Measurements from ENCODE around the gene NCOA7.
"Not testable (repeated sequence)": the region's sequence is repeated elsewhere in the genome, so short reads cannot be mapped to it uniquely, and the experiment has no call there.

NCOA7 gene

DNA sequence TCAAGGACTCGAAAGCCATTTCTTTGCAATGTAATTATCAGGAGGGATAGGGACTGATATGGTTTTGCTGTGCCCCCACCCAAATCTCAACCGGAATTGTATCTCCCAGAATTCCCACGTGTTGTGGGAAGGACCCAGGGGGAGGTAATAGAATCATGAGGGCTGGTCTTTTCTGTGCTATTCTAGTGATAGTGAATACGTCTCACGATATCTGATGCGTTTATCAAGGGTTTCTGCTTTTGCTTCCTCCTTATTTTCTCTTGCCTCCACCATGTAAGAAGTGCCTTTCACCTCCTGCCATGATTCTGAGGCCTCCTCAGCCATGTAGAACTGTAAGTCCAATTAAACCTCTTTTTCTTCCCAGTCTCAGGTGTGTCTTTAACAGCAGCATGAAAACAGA lies 160.0 kb downstream of the NCOA7 start:
- DNase-seq: not testable (repeated sequence)

DNA sequence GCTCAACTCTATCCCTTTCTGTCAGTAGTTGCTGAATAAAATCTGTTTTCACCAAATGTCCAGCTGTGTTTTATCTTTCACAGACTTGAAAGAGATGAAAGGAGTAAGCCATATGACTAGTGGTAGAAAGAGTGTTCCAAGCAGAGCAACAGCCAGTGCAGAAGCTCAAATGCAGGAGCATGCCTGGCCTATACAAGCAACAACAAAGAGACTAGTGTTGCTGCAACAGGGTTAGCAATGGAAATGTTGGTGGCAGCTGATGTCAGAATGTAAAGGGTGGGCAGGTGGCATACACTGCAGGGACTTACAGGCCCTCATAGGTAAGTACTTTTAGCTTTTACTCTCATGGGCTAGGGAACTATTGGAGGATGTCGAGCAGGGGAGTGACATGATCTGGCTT lies 160.6 kb downstream of the NCOA7 start:
- no peak for DNase-seq

DNA sequence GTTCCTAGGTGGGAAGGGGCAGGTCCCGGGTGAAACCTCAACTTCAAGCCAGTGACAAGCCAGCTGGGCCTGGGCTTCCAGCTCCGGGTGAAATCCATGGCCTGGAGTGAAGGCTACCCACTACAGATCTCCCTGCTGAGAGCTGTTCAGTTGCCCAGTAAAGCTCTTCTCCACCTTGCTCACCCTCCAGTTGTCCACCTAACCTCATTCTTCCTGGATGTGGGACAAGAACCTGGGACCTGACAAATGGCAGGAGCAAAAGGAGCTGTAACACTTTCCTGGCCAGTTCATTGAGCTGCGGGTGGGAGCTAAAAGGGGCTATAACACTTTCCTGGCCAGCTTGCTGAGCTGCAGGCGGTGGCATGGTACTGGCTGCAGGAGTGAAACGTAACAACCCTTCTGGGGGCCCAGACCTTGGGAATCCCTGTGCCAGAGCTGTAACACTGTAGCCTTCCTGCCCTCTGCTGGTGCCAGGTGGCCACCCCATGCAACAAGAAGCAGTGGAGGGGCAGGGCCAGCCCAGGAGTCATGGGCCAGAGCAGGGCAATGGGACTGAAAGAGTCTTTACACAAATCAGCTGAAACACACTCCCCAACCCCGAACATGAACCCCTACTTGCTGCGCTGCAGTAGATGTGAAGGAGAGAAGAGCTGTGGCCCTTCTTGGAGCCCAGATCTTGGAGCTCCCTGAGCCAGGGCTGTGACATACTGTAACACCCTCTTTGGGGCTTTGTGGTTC lies 162.2 kb downstream of the NCOA7 start:
- no peak for DNase-seq

DNA sequence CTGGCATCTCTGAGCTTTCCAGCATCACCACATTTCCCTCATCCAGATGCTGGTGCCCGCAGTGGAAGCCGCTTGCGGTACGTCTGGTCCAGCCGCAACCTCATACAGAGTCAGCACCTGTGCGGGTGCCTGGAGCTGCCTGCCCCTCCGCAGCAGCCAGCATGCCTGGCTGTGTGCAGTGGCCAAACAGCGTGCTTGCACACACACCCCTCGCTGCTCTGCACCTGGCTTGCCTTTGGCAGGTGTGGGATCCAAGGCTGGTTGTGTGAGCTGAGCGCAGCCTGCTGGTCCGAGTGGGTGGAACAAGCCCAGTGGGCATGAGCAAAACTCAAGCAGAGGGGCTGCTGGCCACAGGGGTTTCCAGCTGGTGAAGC lies 162.7 kb downstream of the NCOA7 start:
- no peak for DNase-seq

DNA sequence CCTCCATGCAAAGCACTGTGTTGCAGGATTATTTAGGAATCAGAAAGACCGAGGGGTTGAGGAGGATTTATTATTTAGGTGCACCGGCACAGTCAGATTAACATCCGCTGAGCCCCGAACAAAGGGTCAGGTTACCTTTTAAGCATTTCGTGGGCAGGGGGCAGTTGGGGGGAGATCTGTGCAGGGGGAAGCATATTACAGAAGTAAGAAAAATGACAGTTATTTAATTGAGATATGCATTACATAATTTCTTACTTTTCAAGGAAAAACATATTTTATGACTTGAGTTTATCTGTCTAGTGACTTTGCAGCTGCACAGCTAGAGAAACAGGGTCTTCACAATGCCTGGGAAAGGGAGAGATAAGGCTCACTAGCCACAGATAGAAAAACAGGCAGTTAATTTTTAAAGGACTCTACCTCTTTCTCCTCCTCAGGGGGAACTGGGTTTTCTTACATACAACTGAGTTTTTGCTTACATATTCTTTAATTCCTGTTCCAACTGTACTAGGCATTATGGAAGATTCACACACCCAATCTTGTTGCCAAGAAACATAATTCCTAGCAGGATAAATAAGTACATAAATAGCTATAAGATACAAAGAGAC lies 164.1 kb downstream of the NCOA7 start:
- DNase-seq: no peak

DNA sequence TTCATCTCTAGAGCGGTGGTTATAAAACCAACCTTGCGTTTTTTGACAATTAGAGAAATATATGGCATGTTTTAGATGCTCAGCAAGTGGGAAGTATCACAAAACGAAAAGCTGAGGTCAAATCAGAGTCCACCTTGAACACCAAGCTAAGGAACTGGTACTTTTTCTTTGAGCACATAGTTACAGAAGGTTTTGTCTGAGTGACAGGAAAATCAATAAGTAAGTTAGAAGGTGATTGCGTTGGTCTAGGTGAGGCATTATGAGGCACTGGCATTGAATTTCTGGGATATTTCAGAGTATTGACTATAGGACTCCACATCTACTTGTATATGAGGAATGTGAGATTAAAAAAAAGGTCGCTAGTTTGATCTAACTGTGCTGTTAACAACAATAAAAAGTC lies 165.2 kb downstream of the NCOA7 start:
- DNase-seq: no peak

DNA sequence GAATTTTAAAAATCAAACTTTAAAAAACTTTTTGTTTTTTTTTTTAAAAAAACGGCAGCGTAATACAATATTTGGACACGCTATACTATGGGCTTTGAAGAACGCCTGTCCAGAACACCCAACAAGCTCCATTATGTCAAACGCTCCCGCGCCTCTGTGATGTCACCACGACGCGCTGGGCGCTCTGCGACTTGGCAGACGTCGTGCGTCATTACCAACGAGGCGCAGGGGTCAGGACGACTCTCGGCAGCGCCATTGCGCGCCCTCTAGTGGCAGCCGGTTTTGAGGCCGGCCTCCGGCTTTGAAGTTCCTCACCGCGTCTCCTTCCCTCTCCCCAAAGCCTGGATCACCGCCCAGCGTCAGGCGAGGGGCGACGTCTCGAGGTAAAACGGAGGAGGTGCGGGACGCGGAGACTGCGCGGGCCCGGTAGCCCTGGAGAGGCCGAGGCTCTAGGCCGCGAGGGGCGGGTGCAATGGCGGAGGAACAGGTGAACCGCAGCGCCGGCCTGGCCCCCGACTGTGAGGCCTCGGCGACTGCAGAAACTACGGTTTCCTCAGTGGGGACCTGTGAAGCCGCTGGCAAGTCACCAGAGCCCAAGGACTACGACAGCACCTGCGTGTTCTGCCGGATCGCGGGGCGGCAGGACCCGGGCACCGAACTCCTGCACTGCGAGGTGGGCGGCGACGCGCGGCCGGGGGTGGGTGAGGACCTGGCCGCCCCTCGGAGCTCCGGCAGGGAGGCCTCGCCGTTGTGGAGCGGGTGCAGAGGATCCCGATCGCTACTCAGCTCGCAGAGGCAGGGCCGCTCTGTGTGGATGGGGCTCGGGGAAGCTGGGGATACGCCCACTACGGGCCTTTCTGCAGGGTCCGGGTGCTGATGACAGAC lies 166.0 kb downstream of the NCOA7 start, which contains the start of gene HINT3:
Gene HINT3 (plus strand): TSS at position 265 of the 885 bp plus-strand sequence. CDS start 208 bp downstream, at position 473.
- DNase-seq: peak; percentile 65 to 96 (median 90)

DNA sequence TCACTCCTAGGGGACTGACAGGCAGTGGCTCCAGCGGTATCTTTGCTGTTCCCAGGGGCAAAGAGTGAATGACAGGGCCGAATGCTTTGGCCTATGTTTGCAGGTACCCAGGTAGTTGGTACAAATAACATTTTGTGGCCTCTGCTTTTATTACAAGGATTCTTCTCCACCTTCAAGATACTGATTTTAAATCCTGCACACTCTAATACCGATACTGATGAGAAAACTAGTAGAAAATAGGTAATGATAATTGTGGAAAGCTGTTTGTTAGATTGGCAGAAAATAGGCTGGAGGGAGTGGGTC lies 166.6 kb downstream of the NCOA7 start:
- no peak for DNase-seq

DNA sequence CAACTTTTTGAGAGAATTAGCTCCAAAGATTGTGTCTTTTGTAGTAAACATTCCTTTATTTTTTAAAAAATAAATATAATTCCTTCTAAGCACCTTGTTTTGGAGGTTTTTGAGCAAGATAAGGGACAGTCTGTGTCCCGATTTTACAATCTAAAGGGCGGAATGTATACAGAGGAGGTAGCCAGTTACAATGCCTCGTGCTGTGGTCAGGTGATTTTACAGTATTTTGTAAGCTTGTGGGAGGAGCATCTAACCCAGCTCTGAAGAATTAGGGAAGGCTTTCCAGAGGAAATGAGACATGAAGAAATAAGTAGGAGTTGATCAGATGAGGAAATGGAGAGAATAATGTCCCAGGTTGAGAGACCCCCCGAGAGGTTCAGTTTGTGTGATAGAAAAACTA lies 167.1 kb downstream of the NCOA7 start:
- peak in 4 of 14 donors; percentile 13 to 61 (median 25) for DNase-seq

DNA sequence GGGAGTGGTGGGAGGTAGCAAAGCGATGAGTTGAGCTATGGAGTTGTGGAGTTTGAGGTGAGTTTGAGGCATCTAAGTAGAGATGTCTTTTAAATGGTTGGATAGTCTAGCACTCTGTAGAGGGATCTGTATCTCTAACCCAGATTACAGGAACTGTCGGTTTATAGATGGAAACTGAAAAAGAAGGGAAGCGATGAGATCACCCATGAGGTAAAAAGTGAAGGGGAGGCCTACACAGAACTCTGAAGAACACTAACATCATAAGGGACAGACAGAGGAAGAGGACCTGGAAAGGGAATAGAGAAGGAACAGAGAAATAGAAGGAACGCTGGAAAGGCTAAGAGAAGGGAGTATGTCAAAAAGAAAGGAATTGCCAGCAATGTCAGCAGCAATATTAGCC lies 168.3 kb downstream of the NCOA7 start:
- DNase-seq: no peak

DNA sequence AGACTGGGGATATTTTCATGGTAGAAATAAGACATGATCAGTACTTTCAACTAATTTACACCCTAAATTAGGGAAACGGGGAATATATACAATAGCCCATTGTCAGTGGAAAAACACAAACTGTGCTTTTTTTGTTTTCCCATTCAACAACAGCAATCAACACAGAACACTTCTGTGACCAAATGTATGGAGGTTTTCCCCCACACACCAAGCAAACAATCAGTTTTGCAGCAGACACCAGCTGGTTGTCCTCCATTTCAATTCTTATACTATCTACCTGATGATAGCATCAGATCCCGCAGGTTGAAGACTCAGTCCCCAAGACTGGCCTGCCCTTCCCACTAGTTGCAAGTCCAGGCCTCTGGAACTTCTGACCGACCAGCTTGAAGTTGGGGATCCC lies 170.4 kb downstream of the NCOA7 start:
- DNase-seq: peak in 2 of 14 donors; percentile 21 to 39

DNA sequence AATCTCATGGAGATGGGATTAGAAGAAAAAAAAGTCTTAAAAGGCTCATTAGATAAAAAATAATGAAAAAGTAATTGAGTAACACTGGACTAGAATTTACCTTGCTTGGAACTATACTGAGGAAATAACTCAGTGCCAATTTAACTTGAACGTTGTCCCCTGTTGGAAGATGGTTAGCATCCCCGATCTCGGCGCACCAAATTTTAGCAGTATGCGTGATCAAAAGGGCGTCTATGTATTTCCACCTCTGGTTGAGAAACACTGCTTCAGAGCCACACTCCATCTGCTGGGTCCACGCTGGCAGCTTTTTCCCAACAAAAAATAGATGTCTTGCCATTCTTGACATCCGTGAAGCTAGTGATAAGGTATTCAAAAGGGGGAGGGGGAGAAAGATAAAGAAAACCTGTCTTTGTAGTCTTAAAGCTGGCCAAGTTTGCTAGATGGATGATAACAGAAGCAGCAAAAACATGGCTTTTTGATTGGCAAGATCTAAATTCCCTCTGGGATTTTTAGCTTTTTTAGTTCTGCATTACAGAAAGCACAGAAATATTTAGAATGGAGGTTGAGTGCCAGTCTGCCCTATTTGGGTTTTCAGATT lies 172.2 kb downstream of the NCOA7 start:
- DNase-seq: no peak

DNA sequence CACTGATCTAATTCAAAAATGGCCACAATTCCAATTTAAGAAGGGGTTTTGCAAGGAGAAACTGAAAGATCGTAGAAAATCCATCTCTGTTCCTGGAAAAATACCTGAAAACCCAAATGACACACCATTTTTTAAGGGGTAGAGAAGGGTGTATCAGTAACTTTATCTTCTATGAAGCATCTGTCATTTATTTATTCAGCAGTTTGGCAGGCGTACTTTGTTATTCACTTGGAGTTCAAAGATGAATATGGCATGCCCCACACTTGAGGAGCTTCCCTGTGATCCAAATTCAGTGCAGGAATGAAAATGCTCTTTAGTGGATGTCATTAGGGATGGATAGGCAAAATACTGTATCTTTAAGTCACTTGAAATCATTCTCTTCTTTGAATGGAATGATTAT lies 173.1 kb downstream of the NCOA7 start:
- DNase-seq: no peak

DNA sequence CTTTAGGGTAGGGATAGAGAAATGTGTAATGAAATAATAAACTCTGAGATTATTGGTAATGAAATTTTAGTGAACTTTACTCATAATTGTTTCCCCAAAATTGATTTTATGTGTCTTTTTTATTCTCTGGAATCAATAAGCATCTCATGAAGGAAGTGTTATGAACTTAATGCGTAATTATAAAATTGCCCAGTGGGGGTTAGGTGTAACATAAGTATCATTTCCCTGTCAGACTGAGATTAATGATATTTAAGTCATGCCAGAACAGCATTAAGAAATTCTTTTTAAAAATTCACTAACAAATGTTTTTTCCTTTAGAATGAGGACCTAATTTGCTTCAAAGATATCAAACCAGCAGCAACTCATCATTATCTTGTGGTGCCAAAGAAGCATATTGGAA lies 175.8 kb downstream of the NCOA7 start:
- no peak for DNase-seq

DNA sequence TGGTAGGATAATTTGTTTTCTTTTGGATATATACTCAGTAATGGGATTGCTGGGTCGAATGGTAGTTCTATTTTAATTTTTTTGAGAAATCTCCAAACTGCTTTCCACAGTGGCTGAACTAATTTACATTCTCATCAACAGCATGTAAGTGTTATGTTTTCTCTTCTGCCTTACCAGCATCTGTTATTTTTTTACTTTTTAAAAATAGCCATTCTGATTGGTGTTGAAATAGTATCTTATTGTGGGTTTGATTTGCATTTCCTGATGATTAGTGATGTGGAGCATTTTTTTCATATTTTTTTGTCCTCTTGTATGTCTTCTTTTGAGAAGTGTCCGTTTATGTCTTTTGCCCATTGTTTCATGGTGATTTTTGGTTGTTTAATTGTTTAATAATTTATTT lies 177.7 kb downstream of the NCOA7 start:
- no peak for DNase-seq

DNA sequence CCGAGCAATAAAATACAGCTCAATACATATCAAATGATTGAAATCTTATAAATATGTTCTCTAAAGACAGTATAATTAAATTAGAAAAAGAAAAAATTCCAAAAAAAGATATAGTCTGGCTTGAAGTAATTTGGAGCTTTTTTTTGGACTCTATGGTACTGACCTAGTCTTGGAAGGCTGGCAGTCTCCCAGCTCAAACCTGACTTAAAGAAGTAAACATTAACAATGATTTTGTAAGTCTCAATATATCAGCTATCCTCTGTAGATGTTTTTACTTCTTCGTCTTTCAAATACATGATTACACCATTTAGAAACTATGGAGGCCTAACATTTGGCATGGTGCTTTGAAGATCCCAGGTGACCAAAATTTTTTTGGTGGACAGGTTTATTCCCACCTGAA lies 180.0 kb downstream of the NCOA7 start:
- DNase-seq: no peak

DNA sequence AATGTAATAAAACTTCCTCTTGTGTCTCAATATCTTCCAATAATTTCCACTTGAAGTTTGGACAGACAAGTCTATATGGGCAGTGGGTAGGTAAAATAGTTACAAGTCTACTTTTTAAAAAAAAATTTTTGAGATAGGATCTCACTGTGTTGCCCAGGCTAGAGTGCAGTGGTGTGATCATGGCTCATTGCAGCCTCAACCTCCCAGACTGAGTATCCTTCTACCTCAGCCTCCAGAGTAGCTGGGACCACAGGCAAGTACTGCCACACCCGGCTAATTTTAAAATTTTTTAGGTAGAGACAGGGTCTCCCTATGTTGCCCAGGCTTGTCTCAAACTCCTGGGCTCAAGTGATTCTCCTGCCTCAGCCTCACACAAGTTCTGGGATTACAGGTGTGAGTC lies 181.7 kb downstream of the NCOA7 start:
- not testable (repeated sequence) for DNase-seq

DNA sequence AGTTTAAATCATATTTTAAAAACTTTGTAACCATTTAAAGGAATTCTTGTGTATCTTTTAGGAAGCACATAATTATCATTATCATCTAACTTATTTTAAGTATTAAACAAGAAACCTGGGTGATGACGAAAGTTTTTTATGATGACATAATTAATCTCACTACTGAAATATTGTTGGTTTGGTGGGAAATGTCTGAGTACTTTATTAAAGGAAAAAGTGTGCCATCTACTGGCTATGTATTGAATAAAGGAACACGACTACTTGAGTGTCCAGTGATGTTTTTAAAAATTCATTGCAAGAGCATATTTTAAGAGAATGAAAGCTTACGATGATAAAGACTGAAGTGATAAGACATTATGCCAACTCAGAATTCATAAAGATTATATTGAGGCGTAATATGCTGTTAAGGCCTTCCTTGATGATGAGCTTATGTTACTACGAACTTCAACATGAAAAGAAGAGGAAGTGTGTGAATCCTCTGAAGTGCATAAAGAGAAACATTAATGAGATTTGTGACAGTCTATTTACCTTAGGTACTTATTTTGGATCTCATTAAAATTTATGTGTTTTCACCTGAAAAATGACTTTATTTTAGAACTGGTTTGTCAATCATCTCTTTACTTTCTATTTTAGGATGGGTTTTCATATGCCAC lies 183.6 kb downstream of the NCOA7 start:
- DNase-seq: peak in 1 of 14 donors; percentile 46

DNA sequence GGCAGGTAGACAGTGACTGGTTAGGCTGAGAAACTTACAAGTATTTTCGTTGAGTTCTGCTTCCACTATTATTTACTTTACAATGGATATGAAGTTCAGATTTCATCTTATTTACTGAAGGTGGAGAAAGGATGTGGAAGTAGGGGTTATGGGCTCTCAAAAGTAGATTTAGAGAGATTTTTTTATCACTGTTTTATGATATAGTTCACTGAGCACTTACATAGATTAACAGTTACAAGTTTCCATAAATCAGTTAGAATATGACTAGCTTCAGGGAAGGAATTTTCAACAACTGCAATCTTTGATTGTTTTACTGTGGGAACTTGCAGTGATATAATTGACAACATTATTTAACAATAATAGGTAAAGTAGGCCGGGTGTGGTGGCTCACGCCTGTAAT lies 188.3 kb downstream of the NCOA7 start:
- DNase-seq: no peak
